ENCODE data around the gene MYL5.
"Not testable (repeated sequence)": the region's sequence is repeated elsewhere in the genome, so short reads cannot be mapped to it uniquely, and the experiment has no call there.

The MYL5 gene

DNA sequence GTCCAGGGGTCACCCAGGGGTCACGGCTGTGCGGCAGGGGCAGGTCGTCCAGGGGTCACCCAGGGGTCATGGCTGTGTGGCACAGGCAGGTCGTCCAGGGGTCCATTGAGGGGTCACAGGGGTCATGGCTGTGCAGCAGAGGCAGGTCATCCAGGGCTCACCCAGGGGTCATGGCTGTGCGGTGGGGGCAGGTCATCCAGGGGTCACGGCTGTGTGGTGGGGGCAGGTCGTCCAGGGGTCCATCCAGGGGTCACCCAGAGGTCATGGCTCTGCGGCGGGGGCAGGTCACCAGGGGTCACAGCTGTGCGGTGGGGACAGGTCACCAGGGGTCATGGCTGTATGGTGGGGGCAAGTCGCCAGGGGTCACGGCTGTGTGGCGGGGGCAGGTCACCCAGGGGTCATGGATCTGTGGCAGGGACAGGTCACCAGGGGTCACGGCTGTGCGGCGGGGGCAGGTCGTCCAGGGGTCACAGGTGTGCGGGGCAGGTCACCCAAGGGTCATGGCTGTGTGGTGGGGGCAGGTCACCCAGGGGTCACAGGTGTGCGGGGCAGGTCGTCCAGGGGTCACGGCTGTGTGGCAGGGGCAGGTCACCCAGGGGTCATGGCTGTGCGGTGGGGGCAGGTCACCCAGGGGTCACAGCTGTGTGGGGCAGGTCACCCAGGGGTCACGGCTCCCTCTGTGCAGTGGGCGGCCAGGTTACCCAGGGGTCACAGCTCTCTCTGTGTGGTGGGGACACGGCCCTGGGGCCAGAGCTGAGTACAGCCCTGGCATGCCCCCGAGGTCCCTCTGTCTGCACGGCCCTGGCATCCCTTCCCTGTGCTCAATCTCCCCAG, 16.3 kb upstream of the MYL5 start:
- no peak for DNase-seq

DNA sequence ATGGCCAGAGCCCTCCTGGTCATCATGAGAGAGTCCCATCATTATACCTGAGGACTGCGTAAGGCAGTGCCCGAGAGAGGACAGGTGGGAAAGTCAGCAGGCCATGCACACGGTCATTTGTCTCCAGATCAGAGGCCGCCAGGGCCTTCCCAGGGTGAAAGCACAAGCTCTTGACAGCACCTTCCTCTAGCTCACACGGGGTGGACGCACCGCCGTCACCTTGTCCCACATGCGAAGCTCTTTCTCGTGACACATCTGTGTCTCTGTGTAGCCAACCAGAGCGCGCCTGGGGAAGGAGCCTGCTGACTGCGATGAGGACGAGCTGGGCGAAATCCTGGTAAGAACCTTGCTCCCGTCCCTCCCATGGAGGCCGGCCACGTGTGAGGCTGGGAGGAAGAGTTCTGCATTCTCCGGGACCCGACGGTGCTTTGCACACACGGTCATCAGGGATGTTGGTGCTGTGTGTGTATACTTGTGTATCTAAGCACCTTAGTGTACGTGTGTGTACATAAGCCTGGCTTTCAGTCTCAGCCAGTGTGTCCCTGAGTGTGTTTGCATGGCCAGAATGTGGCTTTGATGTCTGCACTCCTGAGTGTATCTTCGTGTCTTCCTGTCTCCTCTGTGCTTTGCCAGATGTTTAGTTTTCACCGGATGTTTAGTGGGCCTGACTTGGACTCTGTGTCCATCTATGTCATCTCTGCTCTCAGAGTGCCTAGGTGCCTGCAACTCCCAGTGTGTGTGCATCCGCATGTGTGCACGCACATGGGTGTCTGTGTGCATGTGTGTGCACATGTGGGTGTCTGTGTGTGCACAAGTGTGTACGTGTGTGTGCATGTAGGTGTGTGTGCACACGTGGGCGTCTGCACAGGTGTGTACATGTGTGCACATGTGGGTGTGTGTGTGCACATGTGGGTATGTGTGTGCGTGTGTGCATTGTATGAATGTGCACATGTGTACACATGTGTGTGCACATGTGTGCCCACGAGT, 15.4 kb upstream of the MYL5 start:
- DNase-seq: no peak

DNA sequence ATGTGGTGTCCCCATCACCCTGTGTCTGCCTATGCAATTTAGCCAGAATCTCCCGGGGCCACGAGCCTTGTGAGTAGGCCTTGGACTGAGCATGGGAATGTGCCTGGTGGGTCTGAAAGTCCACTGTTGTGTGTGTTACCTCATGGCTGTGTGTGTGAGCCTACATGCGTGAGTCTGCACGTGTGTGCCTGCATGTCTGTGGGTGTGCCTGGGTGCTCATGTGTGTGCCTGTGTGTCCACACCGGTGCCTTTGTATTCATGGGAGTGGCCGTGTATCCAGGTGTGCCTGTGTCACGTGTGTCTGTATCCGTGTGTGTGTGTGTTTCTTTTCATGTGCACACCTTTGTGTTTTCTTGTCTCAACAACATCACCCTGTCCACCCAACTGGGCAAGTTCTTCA, 14.5 kb upstream of the MYL5 start:
- DNase-seq: no peak

DNA sequence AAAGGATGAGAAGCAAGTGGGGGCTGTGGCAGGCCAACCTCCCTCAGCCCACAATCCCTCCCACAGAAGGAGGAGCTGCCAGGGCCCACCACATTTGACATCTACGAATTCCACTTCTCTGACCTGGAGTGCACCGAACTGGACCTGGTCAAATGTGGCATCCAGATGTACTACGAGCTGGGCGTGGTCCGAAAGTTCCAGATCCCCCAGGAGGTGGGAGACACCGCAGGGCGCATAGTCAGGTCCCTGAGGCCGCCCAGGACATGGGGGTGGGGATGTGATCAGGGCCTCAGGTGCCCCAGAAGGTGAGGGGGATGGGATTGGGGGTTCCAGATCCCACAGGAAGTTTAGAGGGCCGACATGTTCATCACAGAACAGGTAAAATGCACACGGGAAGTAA, 13.9 kb upstream of the MYL5 start:
- no peak for DNase-seq

DNA sequence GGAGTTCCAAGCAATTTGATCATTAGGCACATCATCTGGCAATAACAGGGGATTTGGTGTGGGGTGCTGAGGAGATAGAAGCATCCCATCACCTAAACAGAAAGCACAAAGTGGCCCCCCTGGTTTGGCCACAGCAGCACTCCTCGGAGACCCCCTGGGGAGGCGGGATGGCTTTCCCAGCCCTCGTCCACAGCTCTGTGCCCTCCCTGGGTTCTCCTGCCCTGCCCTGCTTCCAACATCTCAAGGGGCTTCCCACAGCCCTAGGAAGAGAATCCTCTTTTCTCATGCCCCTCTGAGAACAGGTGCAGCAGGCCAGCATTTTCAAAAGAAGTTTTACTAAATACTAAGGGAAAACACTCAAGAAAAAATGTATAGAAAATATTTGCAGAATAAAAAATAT, 13.1 kb upstream of the MYL5 start:
- DNase-seq: no peak

DNA sequence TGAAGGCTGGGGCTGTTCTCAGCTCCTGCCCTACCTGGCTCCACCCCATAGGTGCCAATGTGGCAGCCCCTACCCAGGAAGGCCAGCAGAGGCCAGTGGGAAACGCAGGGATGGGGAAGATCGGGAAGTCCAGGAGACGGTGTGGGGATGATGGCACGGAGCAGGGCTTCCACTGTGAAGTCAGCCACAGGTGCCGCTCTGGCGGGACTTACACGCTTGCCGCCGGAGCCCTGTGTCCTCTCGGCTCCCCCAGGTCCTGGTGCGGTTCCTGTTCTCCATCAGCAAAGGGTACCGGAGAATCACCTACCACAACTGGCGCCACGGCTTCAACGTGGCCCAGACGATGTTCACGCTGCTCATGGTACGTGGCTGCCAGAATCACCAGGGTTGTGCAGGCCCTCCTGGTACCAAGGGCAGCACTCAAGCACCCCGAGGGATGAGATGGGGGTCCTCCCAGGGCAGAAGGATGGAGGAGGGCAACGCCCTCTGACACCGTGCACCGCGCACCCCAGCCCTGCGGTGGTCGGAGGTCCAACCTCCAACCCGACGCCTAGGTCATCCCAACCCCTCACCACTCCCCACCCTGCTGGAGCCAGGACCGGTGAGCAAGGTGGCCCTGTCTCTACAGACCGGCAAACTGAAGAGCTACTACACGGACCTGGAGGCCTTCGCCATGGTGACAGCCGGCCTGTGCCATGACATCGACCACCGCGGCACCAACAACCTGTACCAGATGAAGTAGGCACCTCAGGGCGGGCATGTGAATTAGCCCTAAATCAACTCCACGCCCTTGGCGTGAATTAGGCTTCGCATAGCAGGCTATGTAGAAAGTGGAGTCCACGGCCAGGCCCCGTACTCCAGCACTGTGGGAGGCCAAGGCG, 12.2 kb upstream of the MYL5 start:
- no peak for DNase-seq

DNA sequence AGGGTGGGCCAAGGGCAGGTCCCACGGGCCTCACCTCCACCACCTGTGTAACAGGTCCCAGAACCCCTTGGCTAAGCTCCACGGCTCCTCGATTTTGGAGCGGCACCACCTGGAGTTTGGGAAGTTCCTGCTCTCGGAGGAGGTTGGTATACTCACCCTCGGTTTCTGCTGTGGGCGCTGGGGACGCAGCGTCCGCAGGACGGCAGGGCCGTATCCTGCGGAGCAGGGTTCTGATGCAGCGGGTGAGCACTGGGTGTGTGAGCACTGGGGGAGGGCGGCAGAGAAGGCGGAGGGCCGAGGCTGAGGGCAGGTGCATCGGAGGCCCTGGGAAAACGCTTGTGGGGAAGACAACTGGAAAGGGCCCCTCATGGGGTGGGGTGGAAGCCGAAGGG, 11.3 kb upstream of the MYL5 start:
- peak in 1 of 3 experiments; percentile 50 for DNase-seq

DNA sequence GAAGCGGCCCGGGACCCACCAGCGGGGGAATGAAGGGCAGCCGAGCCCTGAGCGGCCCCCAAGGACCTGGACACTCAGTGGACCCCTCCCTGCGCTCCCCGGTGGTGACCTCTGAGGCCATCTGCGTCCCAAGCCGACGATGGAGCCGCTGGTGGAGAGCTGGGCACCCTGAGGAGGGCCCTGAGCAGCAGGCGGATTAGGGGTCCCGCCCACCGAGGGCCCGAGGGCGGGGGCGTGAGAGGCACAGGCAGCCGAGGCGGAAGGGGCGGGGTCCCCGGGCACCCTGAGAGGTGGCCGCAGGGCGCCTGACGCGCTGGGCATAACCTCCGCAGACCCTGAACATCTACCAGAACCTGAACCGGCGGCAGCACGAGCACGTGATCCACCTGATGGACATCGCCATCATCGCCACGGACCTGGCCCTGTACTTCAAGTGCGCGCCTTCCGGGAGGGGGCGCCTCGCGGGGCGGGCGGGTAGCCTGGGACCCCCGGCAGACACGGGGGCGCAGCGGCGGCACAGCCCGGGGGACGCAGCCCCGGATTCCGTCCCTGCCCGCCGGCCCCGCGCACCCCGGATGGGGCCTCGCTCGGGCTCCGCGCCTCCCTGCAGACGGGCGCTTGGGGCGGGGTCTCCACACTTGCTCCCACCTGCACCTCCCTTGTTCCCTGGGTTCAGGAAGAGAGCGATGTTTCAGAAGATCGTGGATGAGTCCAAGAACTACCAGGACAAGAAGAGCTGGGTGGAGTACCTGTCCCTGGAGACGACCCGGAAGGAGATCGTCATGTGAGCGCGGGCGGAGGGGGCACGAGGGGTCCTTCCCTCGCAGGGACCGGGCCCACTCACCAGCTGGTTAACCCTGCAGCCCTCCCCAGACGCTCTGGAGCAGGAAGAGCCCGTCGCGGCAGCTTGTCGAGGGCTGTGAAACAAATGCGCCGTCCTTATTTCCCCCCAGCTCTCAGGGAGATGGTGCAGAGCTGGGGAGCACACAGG, 10.6 kb upstream of the MYL5 start:
- peak; percentile 47 to 79 (median 71) for DNase-seq

DNA sequence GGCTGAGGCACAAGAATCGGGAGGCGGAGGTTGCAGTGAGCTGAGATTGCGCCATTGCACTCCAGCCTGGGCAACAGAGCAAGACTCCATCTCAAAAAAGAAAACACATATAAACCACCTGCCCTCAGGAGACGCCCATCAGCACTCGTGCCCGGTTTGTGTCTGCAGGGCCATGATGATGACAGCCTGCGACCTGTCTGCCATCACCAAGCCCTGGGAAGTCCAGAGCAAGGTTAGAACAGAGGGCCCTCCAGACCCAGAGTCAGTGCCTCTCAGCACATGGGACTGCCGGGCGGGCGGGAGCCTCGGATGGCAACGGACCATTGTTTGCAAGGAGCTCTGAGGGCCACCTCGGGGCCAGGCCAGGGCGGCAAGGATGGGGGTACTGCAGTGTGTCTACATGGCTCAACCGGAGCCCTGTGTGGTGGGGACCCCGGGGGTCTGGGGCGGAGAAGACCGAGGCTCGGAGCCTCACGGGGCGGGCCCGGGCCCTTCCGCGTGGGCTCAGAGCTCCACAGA, 9.6 kb upstream of the MYL5 start:
- no peak for DNase-seq

DNA sequence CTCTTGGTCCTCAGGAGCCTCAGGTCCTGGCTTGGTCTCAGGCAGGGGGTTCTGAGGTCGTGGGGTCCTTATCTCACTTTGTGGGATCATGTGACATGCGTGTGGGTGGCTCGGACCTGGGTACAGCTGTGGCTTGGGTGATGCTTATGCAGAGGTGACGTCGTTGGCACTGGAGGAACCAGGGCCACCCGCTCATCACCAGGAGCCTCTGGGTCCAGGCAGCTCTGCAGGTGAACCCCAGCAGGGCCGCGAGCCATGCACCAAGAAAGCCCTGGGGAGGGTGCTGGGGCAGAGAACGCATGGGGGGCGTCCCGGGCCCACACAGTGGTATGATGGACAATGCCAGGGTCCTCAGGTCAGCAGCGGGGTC, 9.0 kb upstream of the MYL5 start:
- DNase-seq: no peak

DNA sequence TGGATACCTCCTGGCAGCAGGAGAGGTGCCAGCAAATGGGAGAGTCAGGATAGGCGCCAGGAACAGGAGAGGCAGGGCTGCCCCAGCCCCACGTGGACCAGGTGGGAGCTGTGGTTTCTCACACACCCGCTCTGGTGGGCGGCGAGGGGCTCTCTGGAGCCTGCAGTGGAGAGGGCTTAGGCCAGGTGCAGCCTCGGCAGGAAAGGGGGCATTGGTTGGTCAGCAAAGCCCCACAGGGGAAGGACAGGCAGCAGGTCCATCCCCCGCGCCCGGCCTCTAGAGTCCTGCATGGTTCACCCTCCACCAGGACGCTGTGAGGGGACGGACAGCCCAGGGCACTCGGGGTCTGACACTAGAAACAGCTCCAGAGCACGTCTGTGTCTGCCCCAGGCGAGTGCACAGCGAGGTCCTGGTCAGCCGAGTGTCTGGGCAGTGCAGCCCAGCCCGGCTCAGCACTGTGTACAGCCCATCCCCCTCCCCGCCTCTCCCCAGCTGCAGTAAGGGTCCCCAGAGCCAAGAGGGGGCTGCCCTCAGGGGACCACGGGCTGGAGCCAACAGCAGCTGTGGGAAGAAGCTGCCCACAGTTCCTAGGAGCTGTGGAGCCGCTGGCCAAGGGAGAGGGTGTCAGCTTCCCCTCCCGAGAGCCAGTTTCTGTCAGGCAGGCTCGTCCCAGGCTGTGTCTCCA, 8.4 kb upstream of the MYL5 start:
- DNase-seq: no peak

DNA sequence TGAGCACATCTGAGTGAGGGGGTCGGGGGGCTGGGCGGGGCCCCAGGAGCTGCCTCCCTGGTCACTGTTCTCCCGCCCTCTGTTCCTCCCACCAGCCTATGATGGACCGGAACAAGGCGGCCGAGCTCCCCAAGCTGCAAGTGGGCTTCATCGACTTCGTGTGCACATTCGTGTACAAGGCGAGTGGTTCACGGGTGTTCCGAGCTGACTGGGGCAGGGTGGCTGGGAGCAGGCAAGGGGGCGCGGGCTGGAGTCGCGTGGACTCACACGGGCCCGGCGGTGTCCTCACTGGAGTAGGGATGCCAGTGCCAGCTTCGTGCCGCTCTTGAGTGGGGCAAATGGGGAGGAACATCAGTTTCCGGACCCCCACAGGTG, 7.9 kb upstream of the MYL5 start:
- no peak for DNase-seq

DNA sequence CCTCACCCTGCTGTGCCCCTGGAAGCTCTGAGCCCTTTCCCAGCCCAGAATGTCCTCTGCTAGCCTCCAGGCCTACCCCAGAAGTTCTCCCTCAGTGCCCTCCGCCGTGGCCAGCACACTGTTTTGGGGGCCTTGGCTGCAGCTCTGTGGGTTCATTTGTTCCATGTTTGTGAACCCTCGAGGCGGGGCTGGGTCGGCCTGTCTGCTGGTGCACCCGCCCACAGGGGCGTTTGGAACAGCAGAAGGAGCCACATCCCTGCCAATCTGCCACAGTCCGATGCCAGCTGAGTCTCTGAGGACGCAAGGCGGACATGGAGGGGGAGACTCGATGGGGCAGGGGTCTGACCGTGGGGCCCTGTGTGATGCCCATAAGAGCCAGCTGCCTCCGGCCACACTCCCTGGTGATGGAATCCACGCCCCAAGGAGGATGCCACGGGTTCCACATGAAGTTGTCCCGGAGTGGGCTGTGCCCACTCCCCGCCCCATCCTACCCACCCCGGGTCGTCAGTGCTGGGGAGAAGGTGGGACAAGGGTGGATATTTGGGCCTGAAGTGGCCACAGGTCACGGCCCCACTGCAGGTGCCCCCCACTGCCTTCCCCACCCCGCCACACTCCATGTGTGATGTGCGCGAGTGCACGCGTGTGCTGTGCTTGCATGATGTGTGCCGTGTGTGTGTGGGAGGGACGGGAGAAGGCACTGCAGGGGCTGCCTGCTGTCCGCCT, 7.4 kb upstream of the MYL5 start:
- no peak for DNase-seq

DNA sequence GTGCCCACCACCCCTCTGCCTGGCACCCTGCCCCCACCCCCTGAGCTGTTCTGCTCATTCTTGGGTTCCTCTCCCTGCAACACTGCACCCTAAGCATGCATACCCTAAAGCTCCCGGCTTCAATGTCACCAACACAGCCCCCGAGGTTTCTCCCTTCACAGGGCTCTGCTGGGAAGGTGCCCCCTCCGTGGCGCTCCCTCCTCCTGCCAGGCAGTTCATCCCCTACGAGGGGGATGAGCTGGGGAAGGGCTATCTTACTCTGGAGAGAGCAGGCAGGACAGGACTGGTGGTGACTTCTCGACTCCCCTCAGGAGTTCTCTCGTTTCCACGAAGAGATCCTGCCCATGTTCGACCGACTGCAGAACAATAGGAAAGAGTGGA, 6.8 kb upstream of the MYL5 start:
- DNase-seq: no peak

DNA sequence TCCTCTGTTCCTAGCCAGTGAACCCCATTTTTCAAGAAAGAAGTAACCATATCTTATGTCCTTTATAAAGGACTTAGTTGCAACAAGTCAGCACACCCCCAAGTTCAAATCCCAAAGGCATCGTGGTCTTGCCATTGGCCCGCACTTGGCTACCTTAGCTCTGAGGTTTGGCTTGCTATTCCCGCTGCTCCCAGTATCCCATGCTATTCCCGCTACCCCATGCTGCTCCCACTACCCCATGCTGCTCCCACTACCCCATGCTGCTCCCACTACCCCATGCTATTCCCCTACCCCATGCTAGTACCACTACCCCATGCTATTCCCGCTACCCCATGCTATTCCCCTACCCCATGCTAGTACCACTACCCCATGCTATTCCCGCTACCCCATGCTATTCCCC, 6.1 kb upstream of the MYL5 start:
- DNase-seq: not testable (repeated sequence)

DNA sequence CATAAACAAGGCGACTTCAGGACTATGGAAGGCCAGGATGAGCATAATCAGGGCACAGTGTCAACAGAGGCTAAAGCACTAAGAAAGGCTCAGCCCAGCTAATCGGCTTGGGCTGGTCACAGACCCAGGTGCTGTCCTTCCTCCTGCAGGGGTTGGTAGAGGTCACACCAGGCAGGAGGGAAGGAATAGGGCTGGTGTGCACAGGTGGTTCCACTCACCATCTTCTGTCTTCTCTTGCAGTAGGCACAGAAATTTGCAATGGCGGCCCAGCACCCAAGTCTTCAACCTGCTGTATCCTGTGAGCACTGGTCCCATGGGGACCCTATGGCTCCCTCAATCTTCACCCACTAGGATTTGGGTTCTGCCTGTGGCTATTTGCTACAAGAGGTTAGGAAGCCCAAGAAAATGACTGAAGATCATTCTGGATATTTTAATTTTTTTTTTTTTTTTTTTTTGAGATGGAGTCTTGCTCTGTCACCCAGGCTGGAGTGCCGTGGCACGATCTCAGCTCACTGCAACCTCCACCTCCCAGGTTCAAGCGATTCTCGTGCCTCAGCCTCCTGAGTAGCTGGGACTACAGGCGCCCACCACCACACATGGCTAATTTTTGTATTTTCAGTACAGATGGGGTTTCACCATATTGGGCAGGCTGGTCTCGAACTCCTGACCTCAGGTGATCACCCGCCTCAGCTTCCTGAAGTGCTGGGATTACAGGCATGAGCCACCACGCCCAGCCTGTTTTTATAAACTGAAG, 4.4 kb upstream of the MYL5 start:
- not testable (repeated sequence) for DNase-seq

DNA sequence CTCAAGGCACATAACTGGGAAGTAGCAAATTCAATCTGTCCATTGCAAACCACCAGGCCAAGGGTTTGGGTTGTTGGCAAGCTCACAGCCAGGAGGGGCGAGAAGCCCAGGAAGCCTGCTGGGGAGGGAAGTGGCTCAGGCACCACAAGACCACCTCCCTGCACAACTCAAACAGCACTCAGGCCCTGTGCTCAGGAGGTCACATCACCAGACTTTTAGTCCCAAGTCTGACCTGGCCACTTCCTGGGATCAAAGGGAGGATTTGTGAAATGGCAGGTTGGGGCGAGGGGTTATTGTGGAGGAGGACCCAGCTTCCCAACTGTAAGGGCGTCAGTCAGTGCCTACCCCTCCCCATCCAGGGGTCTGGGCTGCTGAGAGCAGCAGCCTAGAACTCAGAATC, 2.6 kb upstream of the MYL5 start:
- DNase-seq: no peak

DNA sequence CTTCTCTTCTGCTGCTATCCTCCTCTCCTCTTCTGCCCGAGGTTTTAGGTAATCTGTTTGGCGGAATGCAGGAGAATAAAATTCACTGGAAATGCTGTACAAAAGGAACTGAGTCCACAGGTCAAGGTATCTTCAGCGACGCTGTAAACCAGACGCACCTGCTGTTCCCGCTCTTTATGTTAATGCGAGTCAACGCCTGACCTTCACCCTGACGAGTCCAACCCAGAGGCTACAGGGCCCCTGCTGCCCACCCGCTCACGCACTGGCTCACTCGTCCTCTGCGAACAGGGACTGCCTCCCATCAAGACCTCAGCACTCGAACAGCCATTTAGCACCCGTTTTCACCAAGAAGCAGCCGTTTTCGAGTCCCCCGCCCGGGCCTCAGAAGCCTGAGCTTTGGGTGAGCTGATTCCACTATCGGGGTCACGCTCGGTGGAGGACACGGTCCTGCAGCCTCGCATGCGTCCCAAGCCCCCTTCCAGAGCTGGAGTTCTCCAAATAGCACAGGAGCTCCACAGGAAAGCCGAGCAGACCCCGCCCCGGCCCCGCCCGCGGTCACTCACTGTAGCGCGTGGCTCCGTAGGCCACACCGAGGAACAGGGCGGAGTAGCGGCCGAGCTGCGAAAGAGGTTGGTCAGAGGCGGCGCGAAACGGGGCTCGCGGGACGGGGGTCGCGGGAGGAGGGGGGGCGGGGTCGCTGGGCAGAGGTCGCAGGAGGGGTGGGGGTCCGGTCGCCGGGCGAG, 822 bp upstream of the MYL5 start:
- peak in 1 of 3 experiments; percentile 33 for DNase-seq

Measured in NCI-H1417 (cell line).